Ureter (tissue), 1 donor: ENCODE data around the gene GLG1. TPM values are rescaled to one million over a fixed set of nuclear protein-coding genes. Genes with fewer than 3 reads are reported as not detected.
A peak's percentile ranks its signal among the peaks of the same experiment; 100 is the strongest.
"Not testable (repeated sequence)": the region's sequence is repeated elsewhere in the genome, so short reads cannot be mapped to it uniquely, and the experiment has no call there.

Experiments used
- DNase-seq: peaks from one replicate; pipeline ENCODE4 v3.0.0-alpha.2; 2020; ENCODE audit warnings: low spot score
- total RNA-seq: library from RNA; stranded (reverse); gene quantifications from one replicate; pipeline ENCODE4 v1.2.4, GENCODE V29; 2023
- donor health status: DM: yes; HTN: yes; CAD: no.

The GLG1 gene
- total RNA-seq, 1 donor from 2014 or later, result 121 TPM

GRCh38 chr16:74446866-74447265 is 160.0 kb downstream of the GLG1 start:
- no peak for DNase-seq

DNA sequence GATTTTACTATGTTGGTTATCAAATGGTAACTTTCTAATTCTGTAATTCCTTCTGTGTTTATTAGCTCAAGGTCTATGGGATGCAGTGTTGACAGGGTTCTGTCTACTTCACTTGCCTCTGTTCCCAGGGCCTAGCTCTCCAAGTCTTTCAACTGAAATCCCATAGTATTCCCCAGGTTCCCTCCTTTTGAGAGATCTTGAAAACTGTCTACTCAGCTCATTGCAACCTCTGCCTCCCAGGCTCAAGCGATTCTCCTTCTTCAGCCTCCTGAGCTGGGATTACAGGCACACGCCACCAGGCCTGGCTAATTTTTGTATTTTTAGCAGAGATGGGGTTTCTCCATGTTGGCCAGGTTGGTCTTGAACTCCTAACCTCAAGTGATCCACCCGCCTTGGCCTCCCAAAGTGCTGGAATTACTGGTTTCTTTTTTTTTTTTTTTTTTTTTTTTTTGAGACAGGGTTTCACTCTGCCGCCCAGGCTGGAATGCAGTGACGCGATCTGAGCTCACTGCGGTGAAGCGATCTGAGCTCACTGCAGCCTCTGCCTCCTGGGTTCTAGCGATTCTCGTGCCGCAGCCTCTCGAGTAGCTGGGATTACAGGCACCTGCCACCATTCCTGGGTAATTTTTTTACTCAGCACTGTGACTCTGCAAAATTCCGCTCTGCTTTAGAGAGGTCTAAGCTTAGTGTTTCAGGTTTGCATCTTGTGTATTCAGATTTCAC is 163.1 kb downstream of the GLG1 start:
- DNase-seq, result not testable (repeated sequence)

DNA sequence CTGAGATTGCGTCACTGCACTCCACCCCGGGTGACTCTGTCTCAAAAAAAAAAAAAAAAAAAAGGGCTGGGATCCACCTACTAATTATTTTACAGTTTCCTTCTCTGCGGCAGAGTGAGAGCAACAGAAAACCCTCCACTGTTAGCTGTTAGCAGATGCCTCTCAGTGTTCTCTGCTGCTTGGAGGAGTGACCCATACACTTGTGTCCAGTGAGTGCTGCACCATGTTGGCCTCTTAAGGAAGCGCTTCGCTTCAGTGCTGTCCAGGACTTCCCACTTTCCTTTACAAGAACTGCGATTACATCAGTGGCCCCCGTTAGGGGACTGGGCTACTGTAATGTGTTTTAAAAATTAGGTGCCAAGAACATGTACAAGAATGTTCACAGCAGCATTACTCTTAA is 167.2 kb downstream of the GLG1 start:
- no peak for DNase-seq

- no peak for DNase-seq
These were observed 168.4 kb downstream of the GLG1 start for GRCh38 chr16:74438492-74438979.

- DNase-seq, result no peak
These were observed 175.4 kb downstream of the GLG1 start for GRCh38 chr16:74431516-74431915.

GRCh38 chr16:74430036-74430712 is 176.7 kb downstream of the GLG1 start:
- DNase-seq, result peak; percentile 57

- not testable (repeated sequence) for DNase-seq
These were observed 178.4 kb downstream of the GLG1 start for GRCh38 chr16:74428493-74428892.

DNA sequence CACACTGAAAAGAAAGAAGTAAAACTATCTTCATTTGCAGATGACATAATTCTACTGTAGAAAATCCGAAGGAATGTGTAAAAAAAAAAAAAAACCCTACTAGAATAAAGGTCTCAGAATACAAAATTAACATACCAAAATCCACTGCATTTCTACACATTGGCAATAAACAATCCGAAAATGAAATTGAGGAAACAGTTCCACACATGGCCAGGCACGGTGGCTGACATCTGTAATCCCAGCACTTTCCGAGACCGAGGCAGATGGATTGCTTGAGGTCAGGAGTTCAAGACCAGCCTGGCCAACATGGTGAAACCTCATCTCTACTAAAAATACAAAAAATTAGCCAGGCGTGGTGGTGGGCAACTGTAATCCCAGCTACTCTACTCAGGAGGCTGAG is 181.2 kb downstream of the GLG1 start:
- DNase-seq, result not testable (repeated sequence)

GRCh38 chr16:74423721-74424120 is 183.2 kb downstream of the GLG1 start:
- not testable (repeated sequence) for DNase-seq

DNA sequence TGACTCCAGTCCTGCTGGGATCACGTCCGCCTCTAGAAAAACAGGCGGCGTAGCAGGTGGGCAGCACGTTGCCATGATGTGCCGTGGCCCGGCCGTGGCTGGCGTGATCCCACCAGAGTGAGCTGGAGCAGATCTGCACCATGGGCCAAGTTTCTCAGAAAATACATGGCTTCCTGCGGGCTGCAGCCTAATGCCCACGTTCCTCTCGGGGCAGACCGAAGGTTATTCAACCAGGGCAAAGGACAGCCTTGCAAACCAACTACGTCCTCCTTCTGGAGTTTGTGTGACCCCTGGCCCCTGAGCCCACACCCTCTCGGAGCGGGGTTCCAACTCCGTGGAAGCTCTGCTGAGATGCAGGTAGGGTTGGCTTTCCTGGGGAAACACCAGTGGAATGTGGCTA is 184.8 kb downstream of the GLG1 start:
- DNase-seq, result not testable (repeated sequence)

DNA sequence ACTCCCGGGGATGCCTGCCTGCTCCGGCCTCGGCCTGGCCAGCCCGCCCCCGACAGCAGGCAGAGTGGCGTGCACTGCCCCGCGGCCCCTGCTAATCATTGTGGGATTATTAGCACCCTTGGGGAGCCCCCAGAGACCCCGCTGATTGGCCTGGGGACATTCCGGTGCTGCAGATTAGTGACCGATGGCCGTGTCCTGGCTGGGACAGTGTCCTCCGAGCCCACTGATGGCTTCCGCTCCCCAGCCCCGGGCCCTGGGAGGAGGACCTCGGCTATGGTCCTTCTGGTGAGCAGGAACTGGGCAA is 185.5 kb downstream of the GLG1 start:
- DNase-seq, result not testable (repeated sequence)

GRCh38 chr16:74420612-74421481 is 186.1 kb downstream of the GLG1 start, which contains the start of gene CLEC18B:
Gene CLEC18B (minus strand): TSS chr16:74421478. CDS start chr16:74421270, 208 bp downstream.
- not testable (repeated sequence) for DNase-seq

DNA sequence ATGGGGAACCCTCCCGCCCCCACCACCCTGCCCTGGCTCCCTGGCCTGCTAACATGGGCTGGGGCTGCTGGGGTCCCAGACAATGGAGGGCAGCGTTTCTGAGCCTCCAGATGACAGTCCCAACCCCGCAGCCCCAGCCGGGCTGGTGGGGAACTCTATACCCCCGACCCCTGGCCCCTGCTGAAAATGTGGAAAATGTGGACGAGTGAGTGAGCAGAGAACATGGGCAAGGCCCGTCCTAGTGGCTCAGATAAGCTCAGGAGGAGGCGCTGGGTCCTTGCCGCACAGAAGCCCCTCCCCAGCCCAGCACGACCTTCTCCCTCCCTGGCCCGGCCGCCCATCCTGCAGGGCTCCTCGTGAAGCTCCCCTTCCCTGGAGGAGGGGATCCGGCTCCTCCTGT is 187.1 kb downstream of the GLG1 start:
- DNase-seq, result not testable (repeated sequence)

DNA sequence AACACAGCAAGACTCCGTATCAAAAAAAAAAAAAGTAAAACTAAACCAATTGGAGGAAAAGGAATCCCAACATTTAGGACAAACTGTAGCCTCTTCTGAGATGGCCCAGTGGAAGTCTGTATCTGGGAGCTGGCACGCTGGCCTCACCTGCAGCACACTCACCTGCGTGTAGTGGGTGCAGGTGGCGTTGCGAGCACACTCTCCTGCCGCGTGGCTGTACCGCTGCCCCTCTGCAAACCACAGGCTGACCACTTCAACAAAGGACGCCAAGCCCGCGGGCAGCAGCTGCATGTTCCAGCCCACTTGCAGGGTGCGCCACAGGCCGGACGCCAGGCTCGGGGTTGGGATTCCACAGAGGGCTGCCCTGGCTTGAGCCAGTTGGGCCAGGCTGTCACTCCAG is 189.0 kb downstream of the GLG1 start:
- not testable (repeated sequence) for DNase-seq

GRCh38 chr16:74413920-74414319 is 193.0 kb downstream of the GLG1 start:
- not testable (repeated sequence) for DNase-seq

DNA sequence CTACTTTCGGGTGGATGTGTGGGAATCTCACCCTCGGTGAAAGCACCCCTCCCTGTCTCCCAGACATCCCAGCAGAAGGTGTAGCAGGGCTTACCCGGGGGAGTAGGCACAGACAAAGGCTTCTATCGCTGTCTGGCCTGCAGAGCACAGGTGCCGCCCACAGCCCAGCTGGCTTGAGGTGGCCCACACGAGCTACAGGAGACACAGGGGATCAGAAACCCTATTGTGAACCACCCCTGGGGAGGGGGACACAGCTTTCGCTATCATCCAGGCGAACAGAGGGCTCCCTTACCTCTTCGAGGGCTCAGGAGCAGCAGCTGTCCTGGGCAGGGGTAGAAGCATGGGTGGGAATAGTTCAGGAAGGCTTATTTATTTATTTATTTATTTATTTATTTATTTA is 193.4 kb downstream of the GLG1 start:
- DNase-seq, result not testable (repeated sequence)

DNA sequence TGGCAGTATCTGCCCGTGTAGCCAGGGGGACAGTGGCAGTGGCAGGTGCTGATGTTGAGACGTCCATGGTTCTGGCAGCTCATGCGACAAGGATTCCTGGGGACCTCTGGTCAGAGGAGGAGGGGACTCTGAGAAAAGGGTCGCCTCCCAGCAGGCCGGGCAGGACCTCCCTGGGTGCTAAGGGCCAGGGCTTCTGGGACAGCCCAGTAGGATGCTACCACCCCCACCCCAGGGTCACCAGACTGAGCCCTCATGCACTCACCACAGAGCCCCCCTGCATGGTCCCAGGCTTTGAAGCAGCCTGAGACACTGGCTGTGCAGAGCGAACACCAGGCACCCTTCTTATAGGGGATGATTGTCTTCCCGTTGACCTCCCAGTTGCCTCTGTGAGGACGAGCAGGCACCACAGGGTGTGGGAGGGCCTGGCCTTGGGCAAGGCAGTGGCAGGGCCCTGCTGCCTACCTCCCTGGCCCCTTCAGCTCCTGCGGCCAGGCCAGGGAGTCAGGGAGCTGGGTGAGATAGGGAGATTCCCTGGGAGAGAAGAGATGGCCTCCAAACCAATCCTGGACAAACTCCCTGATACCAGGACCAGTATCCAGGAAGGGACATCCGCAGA is 194.0 kb downstream of the GLG1 start:
- DNase-seq, result not testable (repeated sequence)

- DNase-seq, result not testable (repeated sequence)
These were observed 194.7 kb downstream of the GLG1 start for GRCh38 chr16:74412138-74412774.

- DNase-seq, result not testable (repeated sequence)
These were observed 195.9 kb downstream of the GLG1 start for GRCh38 chr16:74410981-74411380.

DNA sequence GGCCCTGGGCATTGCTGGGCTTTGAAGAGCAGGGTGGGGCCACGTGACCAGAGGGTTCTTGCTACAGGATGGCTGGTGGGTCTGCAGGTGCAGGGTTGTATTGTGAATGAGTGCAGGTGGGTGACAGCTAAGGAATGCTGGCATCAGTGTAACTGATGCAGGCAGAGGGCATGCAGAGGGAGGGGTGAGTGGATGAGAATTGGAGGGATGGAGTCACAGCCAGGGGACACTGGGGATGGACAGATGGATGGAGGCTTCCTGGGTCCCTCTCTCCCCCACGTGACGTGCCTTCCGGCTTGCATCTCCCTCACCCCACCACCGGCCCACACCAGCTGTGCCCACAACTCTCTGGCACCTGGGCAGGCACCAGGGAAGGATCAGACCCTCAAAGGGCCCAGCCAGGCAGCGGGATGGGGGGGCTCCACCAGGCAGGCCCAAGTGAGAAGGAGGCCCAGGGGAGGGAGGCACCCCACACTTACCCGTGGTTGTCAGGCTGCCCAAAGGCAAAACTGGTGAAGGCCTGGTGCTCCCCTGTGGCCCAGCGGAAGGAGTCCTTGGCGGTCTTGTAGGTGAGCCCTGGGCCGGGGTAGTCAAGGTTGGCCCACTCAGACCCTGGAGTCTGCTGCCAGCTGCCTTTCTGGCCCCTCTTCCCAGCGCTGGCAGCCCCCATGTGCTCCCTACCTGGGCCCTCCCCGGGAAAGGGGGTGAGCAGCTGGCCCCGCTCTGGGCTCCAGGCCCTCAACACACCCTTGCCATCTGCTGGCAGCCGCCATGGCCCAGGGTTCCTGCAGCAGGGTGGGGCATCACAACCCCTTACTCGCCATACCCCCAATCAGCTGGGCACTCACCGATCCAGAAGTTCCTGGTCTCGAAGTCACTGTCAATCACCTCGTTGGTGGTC is 196.6 kb downstream of the GLG1 start:
- DNase-seq, result not testable (repeated sequence)
